Measurements from ENCODE around the gene HOATZ. TPM values are rescaled to one million over a fixed set of nuclear protein-coding genes. Genes with fewer than 3 reads are reported as not detected.

Gene HOATZ
- total and polyA plus RNA-seq, 7 donors = not detected

DNA sequence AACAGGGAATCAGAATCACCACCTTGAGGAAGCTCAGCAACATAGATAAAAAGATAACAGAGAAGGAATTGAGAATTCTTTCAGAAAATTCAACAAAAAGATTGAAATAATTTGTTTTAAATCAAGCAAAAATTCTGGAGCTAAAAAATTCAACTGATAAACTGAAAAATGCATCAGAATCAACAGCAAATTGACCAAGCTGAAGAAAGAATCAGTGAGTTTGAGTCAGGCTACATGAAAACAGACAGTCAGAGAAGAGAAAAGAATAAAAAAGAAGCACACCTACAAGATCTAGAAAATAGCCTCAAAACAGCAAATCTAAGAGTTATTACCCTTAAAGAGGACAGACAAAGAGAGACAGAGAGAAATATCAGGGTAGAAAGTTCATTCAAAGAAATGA is 31.1 kb upstream of the HOATZ start:
- Histone ChIP-seq H3K27me3 (no peaks in the 10 kb centered on the region), H3K9me3 (peaks cover 0 to 1% (median 0%) of the 10 kb centered on the region in 4 donors), H3K4me1 (no peaks in the 10 kb centered on the region), H3K36me3 (no peaks in the 10 kb centered on the region), H3K27ac (no peak overlapping the region), H3K4me3 (no peak overlapping the region)
- DNase-seq = no peak
- intact Hi-C loops (cut with DNase I) = no loop called here
- TF ChIP-seq CTCF (IDR thresholded peaks at IDR 0.05) (no peak), EP300 (IDR thresholded peaks at IDR 0.05) (no peak), POLR2AphosphoS5 (IDR thresholded peaks at IDR 0.05) (no peak), POLR2A (IDR thresholded peaks at IDR 0.05) (no peak)

DNA sequence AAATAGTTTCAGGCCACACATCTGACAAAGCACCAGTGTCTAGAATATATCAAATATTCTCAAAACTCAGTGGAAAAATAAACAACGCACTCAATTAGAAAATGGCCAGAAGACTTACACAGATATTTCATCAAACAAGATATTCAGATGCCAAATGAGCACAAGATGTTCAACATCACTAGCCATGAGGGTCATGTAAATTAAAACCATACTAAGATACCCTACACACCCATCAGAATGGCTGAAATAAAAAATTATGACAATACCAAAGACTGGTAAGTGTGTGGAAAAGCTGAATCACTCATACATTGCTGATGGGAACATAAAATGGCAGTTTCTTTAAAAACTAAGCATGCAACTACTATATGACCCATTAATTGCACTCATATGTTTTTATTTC is 24.1 kb upstream of the HOATZ start:
- Histone ChIP-seq H3K4me1 (no peaks in the 10 kb centered on the region), H3K27me3 (no peaks in the 10 kb centered on the region), H3K9me3 (no peaks in the 10 kb centered on the region), H3K4me3 (no peak overlapping the region), H3K36me3 (no peaks in the 10 kb centered on the region), H3K27ac (no peak overlapping the region)
- 97 to 100% methylated on average over 1 of the region's 1 CpG for WGBS, 2 donors
- intact Hi-C loops (cut with DNase I) = no loop called here
- TF ChIP-seq CTCF (IDR thresholded peaks at IDR 0.05) = no peak
- no peak for DNase-seq

DNA sequence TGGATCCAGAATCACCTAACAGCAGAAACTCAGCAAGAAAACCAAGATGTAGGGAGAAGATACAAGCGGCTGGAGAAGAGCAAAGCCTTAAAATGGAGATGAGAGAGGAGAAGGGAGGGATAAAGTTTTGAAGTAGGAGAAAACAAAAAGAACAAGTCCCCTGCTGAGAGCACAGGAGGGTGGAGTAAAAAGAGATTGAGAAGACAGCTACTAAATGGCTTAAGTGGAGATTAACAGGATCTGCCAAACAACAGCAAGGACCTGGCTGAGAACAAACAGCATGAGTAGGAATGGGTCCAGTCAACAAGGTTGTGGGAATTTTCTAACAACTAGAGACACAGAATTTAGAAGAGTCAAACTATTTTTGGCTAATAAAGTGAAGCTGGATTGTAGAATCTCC is 20.5 kb upstream of the HOATZ start:
- Histone ChIP-seq H3K4me3 (no peak overlapping the region), H3K4me1 (no peaks in the 10 kb centered on the region), H3K27me3 (no peaks in the 10 kb centered on the region), H3K27ac (no peak overlapping the region), H3K9me3 (no peaks in the 10 kb centered on the region), H3K36me3 (no peaks in the 10 kb centered on the region)
- intact Hi-C loops (cut with DNase I) = no loop called here
- no peak for TF ChIP-seq EP300 (IDR thresholded peaks at IDR 0.05)
- no peak for TF ChIP-seq POLR2A (IDR thresholded peaks at IDR 0.05)
- no peak for TF ChIP-seq POLR2AphosphoS5 (IDR thresholded peaks at IDR 0.05)
- TF ChIP-seq CTCF (IDR thresholded peaks at IDR 0.05) = no peak
- no peak for DNase-seq
- 70 to 79% methylated on average over 1 of the region's 1 CpG for WGBS, 2 donors

- H3K9me3 ChIP-seq = no peaks in the 10 kb centered on the region
- H3K4me3 ChIP-seq = no peak overlapping the region
- H3K27ac ChIP-seq = no peak overlapping the region
- intact Hi-C loops (cut with DNase I) = no loop called here
- no peaks in the 10 kb centered on the region for H3K4me1 ChIP-seq
- TF ChIP-seq POLR2AphosphoS5 (IDR thresholded peaks at IDR 0.05) (no peak), POLR2A (IDR thresholded peaks at IDR 0.05) (no peak), CTCF (IDR thresholded peaks at IDR 0.05) (no peak), EP300 (IDR thresholded peaks at IDR 0.05) (no peak)
- no peak for DNase-seq
- no peaks in the 10 kb centered on the region for H3K36me3 ChIP-seq
- no peaks in the 10 kb centered on the region for H3K27me3 ChIP-seq
- 70 to 86% methylated on average over 5 of the region's 5 CpGs for WGBS, 2 donors
Observed at GRCh38 chr11:111499483-111499882, 15.1 kb upstream of the HOATZ start.

DNA sequence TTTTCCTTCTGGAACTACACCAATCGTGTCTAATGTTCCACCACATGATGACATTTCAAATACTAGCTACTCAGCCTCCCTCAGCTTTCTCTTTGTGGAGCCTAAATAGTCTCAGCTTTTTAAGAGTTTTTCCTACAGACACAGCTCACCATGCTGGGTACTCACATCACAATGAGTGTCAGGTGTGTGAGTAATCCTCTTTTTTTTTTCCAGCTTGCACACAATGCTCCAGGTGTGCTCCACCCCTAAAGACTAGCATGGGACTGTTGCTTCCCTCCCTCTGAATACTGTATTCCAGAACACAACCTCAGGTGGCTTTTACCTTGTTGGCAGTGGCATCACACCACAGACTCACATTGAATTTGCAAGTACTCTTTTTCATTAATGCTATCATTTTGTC is 14.1 kb upstream of the HOATZ start:
- TF ChIP-seq POLR2A (IDR thresholded peaks at IDR 0.05) = no peak
- no peak for TF ChIP-seq CTCF (IDR thresholded peaks at IDR 0.05)
- TF ChIP-seq EP300 (IDR thresholded peaks at IDR 0.05) = no peak

More for the DNA sequence above, 14.1 kb upstream of the HOATZ start:
- Histone ChIP-seq H3K27me3 (no peaks in the 10 kb centered on the region), H3K9me3 (no peaks in the 10 kb centered on the region), H3K36me3 (no peaks in the 10 kb centered on the region), H3K27ac (no peak overlapping the region), H3K4me1 (no peaks in the 10 kb centered on the region), H3K4me3 (no peak overlapping the region)
- intact Hi-C loops (cut with DNase I) = no loop called here
- DNase-seq = no peak
- WGBS, 2 donors = 76 to 77% methylated on average over 1 of the region's 1 CpG
